Measurements from ENCODE around the gene ZC3H10. TPM values are rescaled to one million over a fixed set of nuclear protein-coding genes. Genes with fewer than 3 reads are reported as not detected.
A peak's percentile ranks its signal among the peaks of the same experiment; 100 is the strongest.
"Not testable (repeated sequence)": the region's sequence is repeated elsewhere in the genome, so short reads cannot be mapped to it uniquely, and the experiment has no call there.

Gene ZC3H10
- total RNA-seq, 1 donor from 2014 or later, result 8.0 TPM

- Mint-ChIP-seq H3K9me3 (ENCODE audit: low read depth) (no peaks in the 10 kb centered on the region), H3K4me3 (ENCODE audit: unreplicated experiment) (peak within 1 kb of the TSS; percentile 89), H3K4me1 (ENCODE audit: low read depth) (peaks cover 33% of the 10 kb centered on the region), H3K27me3 (ENCODE audit: low read depth) (no peaks in the 10 kb centered on the region), H3K36me3 (ENCODE audit: low read depth) (peaks cover 22% of the 10 kb centered on the region), H3K27ac (ENCODE audit: unreplicated experiment) (peak within 1 kb of the TSS; percentile 100)
- DNase-seq (ENCODE audit: low spot score), result no peak
- TF ChIP-seq, protein P1, sequence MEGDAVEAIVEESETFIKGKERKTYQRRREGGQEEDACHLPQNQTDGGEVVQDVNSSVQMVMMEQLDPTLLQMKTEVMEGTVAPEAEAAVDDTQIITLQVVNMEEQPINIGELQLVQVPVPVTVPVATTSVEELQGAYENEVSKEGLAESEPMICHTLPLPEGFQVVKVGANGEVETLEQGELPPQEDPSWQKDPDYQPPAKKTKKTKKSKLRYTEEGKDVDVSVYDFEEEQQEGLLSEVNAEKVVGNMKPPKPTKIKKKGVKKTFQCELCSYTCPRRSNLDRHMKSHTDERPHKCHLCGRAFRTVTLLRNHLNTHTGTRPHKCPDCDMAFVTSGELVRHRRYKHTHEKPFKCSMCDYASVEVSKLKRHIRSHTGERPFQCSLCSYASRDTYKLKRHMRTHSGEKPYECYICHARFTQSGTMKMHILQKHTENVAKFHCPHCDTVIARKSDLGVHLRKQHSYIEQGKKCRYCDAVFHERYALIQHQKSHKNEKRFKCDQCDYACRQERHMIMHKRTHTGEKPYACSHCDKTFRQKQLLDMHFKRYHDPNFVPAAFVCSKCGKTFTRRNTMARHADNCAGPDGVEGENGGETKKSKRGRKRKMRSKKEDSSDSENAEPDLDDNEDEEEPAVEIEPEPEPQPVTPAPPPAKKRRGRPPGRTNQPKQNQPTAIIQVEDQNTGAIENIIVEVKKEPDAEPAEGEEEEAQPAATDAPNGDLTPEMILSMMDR (IDR thresholded peaks at IDR 0.05), result no peak
Observed at GRCh38 chr12:56116267-56117081, 1.6 kb upstream of the ZC3H10 start, which contains the start of gene RPL41. RPL41 (plus strand) TSS chr12:56116633.

DNA sequence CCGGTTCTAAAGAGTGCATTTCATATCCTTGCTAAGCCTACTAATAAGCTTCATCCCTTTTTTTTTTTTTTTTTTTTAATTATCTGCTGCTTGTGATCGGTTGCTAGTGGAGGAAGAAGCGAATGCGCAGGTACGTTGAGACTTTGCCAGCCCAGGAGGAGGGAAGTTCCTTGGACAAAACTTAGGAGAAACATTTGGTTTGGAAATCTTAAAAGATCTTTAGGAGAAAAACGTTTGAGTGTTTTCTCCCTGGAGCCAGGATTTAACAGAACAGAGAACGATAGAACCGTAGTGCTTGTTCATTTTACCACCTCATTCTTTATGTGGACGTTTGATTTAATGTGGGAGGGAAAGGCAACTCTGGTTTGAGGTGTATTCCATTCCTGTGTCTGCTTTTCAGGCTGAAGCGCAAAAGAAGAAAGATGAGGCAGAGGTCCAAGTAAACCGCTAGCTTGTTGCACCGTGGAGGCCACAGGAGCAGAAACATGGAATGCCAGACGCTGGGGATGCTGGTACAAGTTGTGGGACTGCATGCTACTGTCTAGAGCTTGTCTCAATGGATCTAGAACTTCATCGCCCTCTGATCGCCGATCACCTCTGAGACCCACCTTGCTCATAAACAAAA lies 872 bp upstream of the ZC3H10 start:
- not testable (repeated sequence) for DNase-seq (ENCODE audit: low spot score); H3K9me3 Mint-ChIP-seq (ENCODE audit: low read depth); H3K27me3 Mint-ChIP-seq (ENCODE audit: low read depth)
- Mint-ChIP-seq H3K4me3 (ENCODE audit: unreplicated experiment) (peak overlapping the region; percentile 89), H3K27ac (ENCODE audit: unreplicated experiment) (peak overlapping the region; percentile 100), H3K4me1 (ENCODE audit: low read depth) (peaks cover 33% of the 10 kb centered on the region), H3K36me3 (ENCODE audit: low read depth) (peaks cover 20% of the 10 kb centered on the region)

DNA sequence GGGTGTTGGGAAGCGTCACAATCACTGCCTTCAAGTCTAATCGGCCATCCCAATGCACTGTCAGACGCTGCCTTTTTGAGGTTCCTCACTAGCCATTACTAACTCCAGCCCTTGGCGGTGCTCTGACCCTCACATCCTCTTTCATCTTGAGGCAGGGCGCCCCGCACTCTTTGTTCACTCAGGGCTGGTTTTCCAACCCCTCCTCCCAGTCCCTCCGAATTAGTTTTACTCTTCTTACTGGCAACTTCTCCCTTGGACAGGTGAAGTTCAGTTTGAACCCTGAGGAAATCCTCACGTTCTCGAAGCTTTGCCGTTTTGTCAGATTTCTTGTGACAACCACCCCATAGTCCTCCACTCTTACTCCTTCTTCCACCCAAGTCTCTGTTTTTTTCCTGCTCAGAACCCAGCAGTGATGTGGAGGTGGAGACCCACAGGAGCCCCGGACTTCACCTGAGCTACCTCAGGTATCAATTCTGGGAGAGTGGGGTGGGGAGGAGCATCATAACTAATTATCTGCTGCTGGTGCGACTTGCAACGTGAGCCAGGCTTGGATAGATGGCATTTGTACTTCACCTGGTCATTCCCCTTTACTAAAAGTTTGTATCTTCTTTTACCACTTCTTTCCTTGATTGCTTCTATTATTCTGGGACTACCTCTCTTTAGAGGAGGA lies 757 bp downstream of the ZC3H10 start:
- DNase-seq (ENCODE audit: low spot score), result no peak
- TF ChIP-seq, protein P1 (IDR thresholded peaks at IDR 0.05), result no peak
- peaks cover 33% of the 10 kb centered on the region for H3K4me1 Mint-ChIP-seq (ENCODE audit: low read depth)

DNA sequence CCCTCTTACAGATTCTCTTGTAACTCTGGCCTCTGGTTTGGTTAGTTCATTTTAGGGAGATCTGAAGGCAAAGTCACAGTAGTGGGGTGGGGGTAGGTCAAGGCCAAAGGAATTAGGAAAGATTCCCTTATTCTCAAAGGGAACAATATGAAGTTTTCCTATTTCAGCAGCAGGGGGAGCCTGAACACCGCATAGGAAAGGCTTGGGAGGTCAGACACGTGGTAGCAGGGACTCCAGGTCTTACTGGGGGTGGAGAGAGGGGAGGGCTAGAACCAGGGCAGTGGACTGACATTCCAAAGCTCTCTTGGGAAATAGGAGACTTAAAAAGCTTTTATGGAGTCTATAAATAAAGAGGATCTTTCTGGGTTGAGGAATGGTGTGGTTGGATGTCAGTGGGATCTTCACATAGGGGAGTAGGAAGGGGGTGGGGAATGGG lies 1.3 kb downstream of the ZC3H10 start:
- Mint-ChIP-seq H3K9me3 (ENCODE audit: low read depth) (no peaks in the 10 kb centered on the region), H3K36me3 (ENCODE audit: low read depth) (peaks cover 9% of the 10 kb centered on the region), H3K4me1 (ENCODE audit: low read depth) (peaks cover 33% of the 10 kb centered on the region), H3K27ac (ENCODE audit: unreplicated experiment) (peak overlapping the region; percentile 100), H3K4me3 (ENCODE audit: unreplicated experiment) (peak overlapping the region; percentile 89), H3K27me3 (ENCODE audit: low read depth) (no peaks in the 10 kb centered on the region)
- TF ChIP-seq, protein P1 (IDR thresholded peaks at IDR 0.05), result peak; percentile 86
- no peak for DNase-seq (ENCODE audit: low spot score)

More for the DNA sequence above, 757 bp downstream of the ZC3H10 start:
- Mint-ChIP-seq H3K4me3 (ENCODE audit: unreplicated experiment) (peak overlapping the region; percentile 89), H3K9me3 (ENCODE audit: low read depth) (no peaks in the 10 kb centered on the region), H3K27ac (ENCODE audit: unreplicated experiment) (peak overlapping the region; percentile 100), H3K27me3 (ENCODE audit: low read depth) (no peaks in the 10 kb centered on the region), H3K36me3 (ENCODE audit: low read depth) (peaks cover 9% of the 10 kb centered on the region)

DNA sequence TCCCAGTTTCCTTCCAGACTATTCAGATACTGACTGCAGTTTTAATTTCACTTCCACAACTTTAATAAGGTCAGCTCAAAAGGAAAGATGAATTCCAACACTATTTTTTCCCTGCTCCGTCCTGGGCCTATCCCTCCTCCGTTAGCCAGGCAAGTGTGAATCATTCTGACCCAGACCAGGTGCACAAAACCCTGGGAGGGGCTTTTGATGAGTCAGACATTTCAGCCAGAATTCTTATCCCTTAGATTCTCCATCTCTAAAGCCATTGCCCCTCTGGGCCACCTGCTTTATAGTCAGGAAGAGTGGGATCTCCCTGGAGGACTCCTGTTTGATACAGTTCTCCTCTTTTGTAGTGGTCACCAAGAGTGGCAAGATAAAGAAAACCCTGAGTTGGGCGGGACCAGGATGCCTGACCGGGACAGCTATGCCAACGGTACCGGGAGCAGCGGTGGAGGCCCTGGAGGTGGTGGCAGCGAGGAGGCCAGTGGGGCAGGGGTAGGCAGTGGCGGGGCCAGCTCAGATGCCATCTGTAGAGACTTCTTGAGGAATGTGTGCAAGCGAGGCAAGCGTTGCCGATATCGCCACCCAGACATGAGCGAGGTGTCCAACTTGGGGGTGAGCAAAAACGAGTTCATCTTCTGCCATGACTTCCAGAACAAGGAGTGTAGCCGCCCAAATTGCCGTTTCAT lies 2.2 kb downstream of the ZC3H10 start:
- no peak overlapping the region for H3K4me3 Mint-ChIP-seq (ENCODE audit: unreplicated experiment)
- H3K36me3 Mint-ChIP-seq (ENCODE audit: low read depth), result peaks cover 9% of the 10 kb centered on the region
- peak overlapping the region; percentile 100 for H3K27ac Mint-ChIP-seq (ENCODE audit: unreplicated experiment)
- H3K27me3 Mint-ChIP-seq (ENCODE audit: low read depth), result no peaks in the 10 kb centered on the region
- no peaks in the 10 kb centered on the region for H3K9me3 Mint-ChIP-seq (ENCODE audit: low read depth)
- DNase-seq (ENCODE audit: low spot score), result no peak
- H3K4me1 Mint-ChIP-seq (ENCODE audit: low read depth), result peaks cover 31% of the 10 kb centered on the region
- TF ChIP-seq, protein P1 (IDR thresholded peaks at IDR 0.05), result no peak

Measured in chondrocyte (in vitro differentiated cells).